Bronchial epithelial cell (primary cell): Measurements from ENCODE around the gene LPCAT2. TPM values are rescaled to one million over a fixed set of nuclear protein-coding genes. Genes with fewer than 3 reads are reported as not detected.

Experiments used
- DNase-seq: peaks from one replicate; pipeline ENCODE4 v3.0.0-alpha.2; 2010; ENCODE audit warnings: low read depth
- FAIRE-seq: peaks from 2 replicates; lab custom pipeline; 2011; peaks lifted over from hg19 to GRCh38; lab: Jason Lieb, UNC
- H3K27me3 ChIP-seq: 2 replicates; pipeline ENCODE4 v1.5.1; 2011; ENCODE audit warnings: low read length; ENCODE audit not compliant: control insufficient read depth, insufficient read depth
- H3K36me3 ChIP-seq: 2 replicates; pipeline ENCODE4 v1.5.1; 2011; ENCODE audit warnings: low read length; ENCODE audit not compliant: control insufficient read depth, insufficient read depth
- H3K4me3 ChIP-seq: 2 replicates; pipeline ENCODE4 v1.5.1; 2011; ENCODE audit warnings: mild to moderate bottlenecking, low read depth, low read length, control low read depth
- total RNA-seq: library from RNA; depleted of rRNA; stranded (reverse); fragments of >200 nt; gene quantifications from 2 replicates; pipeline ENCODE4 v1.2.1, GENCODE V29; 2014
- TF ChIP-seq, protein P1 (sequence below): IDR thresholded peaks from 2 replicates; pipeline ENCODE4 v1.5.1; 2011; ENCODE audit warnings: mild to moderate bottlenecking, moderate library complexity, low read length, control low read depth, inconsistent platforms; ENCODE audit not compliant: insufficient read depth, severe bottlenecking

LPCAT2 gene
- total RNA-seq, 1 donor from 2014 or later = 11.8 TPM

DNA sequence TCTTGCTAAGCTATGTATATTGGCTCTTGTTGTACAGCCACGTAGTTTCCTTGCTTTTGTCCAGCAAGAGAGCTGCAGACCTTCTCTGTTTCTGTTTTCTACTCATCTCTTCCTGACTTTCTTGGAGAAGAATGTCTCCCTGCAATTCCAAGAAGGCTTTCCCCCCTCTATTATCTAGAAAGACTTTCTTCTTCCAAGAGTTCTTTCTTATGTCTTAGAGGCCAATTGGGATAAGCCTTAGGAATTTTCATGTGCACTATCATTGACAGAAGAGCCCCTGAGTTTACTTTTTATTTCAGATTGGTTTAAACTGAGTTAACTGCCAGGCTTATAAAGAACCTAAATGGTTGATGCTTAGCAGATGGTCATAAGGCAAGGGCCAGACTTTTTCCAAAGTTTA is 66.6 kb downstream of the LPCAT2 start:
- DNase-seq (no peak), FAIRE-seq (no peak)
- Histone ChIP-seq H3K27me3 (no peaks in the 10 kb centered on the region), H3K36me3 (peaks cover 1% of the 10 kb centered on the region), H3K4me3 (no peak overlapping the region)
- TF ChIP-seq, protein P1, sequence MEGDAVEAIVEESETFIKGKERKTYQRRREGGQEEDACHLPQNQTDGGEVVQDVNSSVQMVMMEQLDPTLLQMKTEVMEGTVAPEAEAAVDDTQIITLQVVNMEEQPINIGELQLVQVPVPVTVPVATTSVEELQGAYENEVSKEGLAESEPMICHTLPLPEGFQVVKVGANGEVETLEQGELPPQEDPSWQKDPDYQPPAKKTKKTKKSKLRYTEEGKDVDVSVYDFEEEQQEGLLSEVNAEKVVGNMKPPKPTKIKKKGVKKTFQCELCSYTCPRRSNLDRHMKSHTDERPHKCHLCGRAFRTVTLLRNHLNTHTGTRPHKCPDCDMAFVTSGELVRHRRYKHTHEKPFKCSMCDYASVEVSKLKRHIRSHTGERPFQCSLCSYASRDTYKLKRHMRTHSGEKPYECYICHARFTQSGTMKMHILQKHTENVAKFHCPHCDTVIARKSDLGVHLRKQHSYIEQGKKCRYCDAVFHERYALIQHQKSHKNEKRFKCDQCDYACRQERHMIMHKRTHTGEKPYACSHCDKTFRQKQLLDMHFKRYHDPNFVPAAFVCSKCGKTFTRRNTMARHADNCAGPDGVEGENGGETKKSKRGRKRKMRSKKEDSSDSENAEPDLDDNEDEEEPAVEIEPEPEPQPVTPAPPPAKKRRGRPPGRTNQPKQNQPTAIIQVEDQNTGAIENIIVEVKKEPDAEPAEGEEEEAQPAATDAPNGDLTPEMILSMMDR = no peak

- TF ChIP-seq, protein P1 = no peak
- H3K27me3 ChIP-seq = no peaks in the 10 kb centered on the region
- DNase-seq (no peak), FAIRE-seq (no peak)
- H3K36me3 ChIP-seq = peaks cover 1% of the 10 kb centered on the region
- H3K4me3 ChIP-seq = no peak overlapping the region
These were observed 67.5 kb downstream of the LPCAT2 start for GRCh38 chr16:55576384-55576783.

DNA sequence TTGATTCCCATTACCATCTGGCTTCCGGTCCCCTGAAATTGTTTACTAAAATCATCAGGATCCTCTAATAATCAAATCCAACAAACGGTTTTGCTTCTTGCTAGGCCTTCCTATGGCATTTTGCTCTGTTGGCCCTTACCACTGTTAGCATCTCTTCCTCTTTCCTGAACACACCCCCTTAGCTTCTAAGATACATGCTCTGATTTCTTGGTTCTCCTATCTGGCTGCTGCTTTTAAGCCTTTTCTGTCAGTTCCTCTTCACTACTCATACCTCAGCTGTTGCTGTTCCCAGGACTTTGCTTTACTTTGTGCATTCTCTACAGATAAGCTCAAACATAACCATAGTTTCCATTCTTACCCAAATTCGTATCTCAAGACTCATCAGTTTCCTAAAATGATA is 69.0 kb downstream of the LPCAT2 start:
- peaks cover 1% of the 10 kb centered on the region for H3K36me3 ChIP-seq
- DNase-seq (no peak), FAIRE-seq (no peak)
- TF ChIP-seq, protein P1 = no peak
- no peaks in the 10 kb centered on the region for H3K27me3 ChIP-seq
- no peak overlapping the region for H3K4me3 ChIP-seq

DNA sequence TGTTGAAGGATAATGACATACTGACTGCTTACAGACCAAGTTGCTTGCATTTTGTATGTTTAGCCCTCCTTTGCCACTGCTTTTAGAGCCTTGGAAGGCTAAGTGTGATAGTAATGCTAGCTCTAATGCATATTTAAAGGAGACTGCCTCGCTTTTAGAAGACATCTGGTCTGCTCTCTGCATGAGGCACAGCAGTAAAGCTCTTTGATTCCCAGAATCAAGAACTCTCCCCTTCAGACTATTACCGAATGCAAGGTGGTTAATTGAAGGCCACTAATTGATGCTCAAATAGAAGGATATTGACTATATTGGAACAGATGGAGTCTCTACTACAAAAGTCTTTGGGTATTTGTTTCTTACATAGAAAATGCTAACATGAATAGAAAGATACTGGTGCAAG is 76.8 kb downstream of the LPCAT2 start:
- FAIRE-seq = no peak
- no peak for DNase-seq
- Histone ChIP-seq H3K27me3 (no peaks in the 10 kb centered on the region), H3K4me3 (no peak overlapping the region), H3K36me3 (no peaks in the 10 kb centered on the region)
- TF ChIP-seq, protein P1 = no peak

- H3K36me3 ChIP-seq = no peaks in the 10 kb centered on the region
- TF ChIP-seq, protein P1 = no peak
- DNase-seq (no peak), FAIRE-seq (no peak)
- no peak overlapping the region for H3K4me3 ChIP-seq
- no peaks in the 10 kb centered on the region for H3K27me3 ChIP-seq
These were observed 79.9 kb downstream of the LPCAT2 start for GRCh38 chr16:55588799-55589198.

GRCh38 chr16:55592306-55592705 is 83.4 kb downstream of the LPCAT2 start:
- no peak for DNase-seq
- H3K27me3 ChIP-seq = no peaks in the 10 kb centered on the region
- H3K4me3 ChIP-seq = no peak overlapping the region
- TF ChIP-seq, protein P1 = no peak
- no peaks in the 10 kb centered on the region for H3K36me3 ChIP-seq
- FAIRE-seq = no peak
